HG03108 (cell line): ENCODE data around the gene CYP24A1.

ENCODE experiments used
- ATAC-seq: cut with Tn5 transposase; IDR thresholded peaks from one replicate; pipeline ENCODE4 v1.9.1; 2021; ENCODE audit warnings: moderate library complexity; ENCODE audit not compliant: unreplicated experiment

CYP24A1 gene

DNA sequence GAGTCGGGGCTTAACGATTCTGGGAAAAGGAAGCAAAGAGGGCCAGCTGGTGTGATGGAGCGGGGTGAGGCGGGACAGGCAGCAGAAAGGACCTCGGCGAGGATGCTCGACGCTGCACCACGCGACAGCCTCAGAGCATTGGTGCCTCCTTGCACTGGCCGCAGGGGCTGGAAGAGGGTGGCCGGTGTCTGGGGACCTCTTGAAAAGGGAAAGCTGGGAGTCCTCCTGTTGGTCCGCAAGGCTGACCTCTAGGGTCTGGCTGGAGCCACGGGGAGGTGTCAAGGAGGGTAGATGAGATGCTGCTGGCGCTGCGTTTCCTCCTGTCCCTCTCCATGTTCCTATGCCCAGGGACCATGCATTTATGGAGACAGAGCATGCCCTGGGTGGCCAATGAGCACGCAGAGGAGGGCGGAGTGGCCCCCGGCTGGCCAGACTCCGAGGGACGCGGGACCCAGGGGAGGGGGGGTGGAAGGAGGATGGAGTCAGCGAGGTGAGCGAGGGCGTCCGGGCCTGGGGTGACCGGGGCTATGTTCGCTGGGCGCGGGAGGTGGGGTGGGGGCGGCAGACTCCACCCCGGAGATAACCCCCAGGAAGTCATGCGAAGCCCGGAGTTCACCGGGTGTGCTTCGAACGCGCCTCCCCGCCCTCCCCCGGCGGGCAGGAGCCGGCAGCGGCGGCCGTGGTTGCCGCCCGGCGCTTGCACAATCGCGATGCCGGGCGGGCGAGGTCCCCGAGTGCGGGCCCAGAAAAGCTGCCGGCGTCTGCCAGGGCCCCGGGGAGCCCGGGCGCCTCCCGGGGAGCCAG is at the start of gene CYP24A1:
CYP24A1 (minus strand) TSS at position 334 of the 804 bp plus-strand sequence. CDS start 407 bp downstream, outside the sequence.
- no peak for ATAC-seq

DNA sequence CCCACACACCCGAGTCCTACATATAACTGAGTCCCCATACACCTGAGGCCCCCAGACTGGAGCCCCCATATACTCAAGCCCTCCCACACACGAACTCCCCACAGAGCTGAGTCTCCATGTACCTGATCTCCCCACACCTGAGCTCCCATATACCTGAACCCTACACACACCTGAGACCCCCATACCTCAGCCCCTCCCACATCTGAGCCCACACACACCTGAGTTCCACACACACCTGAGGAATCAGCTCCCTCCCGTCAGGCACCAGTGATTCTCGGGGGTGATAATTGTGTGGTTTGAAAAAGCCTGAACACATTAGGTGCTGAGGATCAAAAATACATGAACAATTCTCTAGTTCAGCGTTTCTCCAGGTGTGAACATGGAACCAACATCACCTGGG is 49.5 kb upstream of the CYP24A1 start:
- ATAC-seq: no peak

DNA sequence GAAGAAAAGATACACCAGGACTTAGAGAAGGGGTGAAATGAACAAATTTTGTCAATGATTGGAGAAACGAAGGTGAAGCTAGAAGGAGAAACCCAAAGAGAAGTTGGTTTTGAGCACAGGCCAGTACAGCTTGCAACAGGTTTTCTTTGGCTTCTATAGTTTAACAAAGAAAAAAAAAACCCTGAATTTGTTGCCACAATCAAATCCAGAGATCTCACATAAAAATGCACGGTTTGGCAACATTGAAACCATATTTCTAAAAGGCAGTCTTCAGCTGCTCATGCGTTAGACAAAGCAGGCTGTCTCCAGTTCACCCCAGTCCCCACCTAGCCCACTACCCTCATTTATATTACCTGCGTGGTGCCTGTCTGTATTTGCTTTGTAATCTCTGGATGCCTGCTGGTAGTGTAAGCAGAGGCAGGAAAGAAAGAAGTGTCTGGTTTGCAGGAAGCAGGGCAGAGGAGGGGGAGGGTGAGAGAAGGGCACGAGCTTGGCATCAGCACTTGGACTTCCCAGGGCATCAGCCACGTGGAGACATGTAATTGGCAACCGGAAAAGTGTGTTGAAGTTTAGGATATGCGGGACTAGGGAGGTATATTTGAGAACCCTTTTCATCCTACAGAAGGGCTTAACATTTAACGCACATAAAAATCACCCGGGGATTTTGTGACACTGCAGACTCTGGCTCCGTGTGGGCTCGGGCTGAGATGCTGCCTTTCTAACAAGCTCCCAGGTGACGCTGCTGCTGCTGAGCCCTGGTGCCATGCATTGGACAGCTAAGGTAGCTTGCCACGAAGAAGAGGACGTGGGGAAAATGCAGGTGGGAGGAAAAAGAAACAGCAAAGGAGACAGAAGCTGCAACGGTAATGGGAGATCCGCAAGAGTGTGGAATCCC is 48.5 kb upstream of the CYP24A1 start:
- no peak for ATAC-seq

DNA sequence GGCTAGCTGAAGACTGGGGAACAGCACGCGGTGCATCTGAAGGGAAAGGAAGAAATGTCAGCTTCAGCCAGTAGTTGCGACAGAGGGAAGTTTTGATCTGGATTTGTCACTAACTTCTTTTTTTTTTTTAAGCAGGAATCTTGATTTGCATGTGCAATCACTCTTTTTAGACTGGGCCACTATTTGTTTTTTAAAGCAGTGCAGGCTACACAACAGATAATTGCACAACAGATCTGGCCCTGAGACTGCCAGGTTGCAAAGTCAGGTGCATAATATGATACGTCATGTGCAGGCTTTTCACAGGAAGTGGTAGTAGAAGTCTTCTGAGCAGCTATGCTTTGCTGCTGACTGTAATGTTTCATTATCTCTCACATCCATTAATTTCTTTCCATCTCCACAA is 47.6 kb upstream of the CYP24A1 start:
- peak; percentile 46 for ATAC-seq

DNA sequence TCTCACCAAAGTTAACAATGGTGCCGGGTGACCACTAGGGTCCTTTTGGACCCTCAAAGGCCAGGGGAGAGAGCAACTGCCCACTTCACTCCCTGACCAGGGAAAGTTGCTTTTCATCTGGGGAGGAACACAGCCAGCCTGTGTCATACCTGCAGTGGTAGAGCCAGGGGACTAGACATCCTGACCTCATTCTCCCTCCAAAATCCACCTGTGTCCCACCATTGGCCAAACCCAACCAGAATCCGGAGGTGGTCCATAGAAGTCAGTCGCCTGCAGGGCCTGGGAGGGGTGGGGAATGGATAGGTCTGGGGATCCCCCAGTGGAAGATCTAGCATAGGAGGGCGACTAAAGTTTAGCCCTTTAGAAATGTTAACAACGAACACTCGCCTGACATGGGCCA is 46.9 kb upstream of the CYP24A1 start:
- ATAC-seq: no peak

DNA sequence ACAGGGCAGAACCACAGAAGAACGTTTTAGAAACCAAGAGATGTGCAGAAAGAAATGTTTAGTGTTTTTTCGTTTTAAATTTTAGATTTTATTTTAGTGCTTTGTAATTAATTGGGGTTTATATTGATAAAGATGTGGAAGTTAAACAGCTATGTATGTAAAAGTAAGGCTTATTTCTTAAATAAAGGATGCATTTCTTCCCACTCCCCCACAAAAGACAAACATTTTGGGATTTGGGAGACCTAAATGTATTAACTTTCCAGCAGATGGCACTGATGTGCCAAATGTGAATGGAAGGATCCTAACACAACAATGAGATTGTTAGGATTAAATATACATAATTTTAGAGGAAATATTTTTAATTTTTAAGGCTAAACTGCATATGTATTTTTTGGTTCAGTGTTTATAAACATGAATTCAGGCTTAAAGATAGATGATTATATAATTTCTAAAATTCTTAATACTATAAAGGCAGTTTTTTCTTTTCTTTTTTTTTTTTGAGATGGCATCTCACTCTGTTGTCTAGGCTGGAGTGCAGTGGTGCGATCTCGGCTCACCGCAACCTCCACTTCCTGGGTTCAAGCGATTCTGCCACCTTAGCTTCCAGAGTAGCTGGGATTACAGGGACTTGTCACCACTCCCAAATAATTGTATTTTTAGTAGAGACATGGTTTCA is 46.1 kb upstream of the CYP24A1 start:
- ATAC-seq: no peak

DNA sequence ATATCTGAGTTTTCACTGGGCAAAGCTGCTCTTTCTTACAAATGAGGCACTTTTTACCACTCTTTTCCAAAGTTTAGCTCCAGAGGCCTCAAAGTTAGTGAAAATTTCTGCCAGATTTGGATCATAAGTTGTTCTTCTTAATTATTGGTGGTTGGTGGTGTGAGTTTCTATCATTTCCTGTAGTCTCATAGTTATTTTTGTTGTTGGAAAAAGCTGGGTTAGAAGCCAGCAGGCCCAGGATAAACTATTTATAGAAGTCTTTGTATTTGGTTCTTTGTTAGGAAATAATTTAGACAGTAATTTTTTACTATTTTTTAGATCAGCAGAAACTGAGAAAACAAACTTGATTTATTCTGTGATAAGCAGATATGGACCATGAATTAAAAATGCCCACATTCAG is 44.7 kb upstream of the CYP24A1 start:
- ATAC-seq: no peak

DNA sequence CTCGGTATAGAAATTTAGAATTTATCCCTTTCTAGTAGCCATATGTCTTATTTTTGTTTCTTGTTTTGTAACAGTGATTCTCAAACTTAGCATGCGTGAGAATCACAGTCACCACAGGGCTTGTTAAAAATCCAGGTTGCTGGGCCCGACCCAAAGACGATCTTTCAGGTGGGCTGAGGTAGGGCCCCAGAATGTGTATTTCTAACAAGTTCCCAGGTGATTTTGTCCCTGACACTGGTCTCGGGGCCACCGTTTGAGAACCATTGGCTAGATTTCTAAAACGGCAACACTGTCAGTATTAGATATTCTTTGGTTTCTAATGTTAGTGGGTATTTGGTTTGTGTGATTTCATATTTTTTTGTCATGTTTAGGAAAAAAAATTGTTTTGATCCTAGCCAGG is 44.0 kb upstream of the CYP24A1 start:
- no peak for ATAC-seq

DNA sequence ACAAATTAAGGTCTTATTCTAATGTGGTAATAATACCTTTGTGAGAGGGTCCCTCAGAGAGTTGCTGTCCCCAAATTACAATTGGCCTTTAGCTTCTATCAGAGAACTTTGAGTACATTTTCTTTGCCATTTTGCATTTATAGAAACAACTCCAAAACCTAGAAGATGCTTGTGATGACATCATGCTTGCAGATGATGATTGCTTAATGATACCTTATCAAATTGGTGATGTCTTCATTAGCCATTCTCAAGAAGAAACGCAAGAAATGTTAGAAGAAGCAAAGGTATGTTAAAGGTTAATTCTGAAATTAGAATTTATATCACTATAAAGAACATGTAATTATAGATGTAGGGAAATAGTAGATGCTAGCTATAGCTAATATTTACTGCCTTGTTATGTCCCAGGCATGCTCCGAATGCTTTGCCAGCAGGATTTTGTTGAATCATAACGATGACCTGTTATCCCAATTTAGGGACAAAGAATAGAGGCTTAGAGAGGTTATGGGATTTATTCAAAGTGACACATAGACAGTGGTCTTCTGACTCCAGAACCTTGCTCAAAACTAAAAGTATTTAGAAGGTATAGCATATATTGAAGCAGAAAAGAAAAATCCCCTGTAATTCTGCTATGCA is 41.5 kb upstream of the CYP24A1 start:
- no peak for ATAC-seq

DNA sequence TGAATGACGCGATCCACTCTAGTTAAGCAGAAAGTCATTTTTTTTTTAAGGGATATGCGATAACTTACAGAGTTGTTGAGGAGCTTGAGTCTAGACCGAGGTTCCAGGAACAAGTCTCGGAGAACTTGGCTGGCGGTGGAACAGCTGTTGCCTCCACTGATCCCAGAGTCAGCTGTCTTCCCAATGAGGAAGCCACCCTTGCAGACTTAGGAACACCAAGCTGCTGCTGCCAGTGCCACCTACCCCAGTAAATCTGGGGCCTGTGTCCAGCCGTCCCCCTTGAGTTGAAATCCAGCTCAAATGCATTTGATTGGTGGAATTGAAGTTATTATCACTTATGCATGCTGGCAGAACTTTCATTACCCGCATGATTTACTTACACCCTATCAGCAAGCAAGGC is 40.8 kb upstream of the CYP24A1 start:
- ATAC-seq: no peak

DNA sequence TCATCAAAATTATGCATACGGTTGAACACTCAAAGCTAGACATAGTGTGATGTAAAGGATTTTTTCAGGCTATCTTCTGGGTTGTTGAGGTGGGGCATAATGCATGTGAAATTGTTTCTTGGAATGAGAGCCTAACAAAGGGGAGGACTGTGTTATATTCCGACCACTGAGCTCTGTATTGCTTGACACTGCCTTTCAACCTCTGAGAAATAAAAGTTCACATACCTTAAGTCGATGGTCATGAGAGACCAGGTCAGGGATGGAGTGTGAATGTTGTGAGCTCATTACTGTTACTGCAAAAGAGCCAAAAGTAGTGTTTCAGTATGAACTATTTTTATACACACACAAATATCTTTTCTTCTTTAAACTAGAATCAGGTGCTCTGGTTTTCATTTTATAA is 39.1 kb upstream of the CYP24A1 start:
- no peak for ATAC-seq

DNA sequence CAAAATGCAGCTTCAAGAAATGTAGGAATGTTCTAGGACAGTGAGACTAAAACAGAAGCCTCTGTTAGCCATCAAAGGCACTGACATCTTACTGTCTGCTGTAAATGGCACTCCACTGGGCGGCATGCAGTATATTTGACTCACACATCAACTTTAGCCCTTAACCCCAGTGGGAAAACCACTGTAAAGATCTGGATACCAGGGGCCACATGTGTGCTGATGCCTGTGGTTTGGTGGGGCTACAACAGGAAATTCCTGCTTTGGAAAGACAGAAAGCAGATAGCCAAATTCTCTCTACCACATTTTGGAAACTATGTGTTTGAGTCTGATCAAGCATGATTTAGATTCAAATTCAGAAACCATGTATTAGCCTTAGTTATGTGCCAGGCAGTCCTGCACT is 38.4 kb upstream of the CYP24A1 start:
- ATAC-seq: no peak

DNA sequence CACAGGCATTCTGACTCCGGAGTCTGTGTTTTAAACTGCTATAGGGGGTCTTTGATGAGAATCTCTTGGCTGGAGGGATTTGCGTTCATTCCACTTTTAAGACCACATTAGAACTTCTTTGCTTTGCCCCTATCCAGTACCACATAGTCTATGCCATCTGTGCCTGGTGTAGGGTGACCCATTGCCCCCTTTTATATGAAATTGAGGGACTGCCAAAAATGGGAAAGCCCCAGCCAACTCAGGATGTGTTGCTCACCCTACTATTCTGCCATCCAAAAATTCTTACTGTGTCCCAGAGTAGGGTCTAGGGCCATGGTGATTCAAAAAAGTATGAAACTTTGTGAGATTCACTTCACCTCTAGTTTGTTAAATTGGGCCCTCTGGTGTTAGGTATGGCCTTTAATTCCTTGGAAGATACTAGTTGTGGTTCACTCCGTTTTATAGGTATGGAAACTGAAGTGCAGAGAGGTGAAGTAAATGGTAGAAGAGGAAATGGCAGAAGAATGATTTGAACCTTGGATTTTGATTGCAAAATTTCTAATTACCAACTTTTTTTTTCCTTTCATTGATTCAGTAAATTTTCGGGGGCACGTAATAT is 35.5 kb upstream of the CYP24A1 start:
- ATAC-seq: no peak

DNA sequence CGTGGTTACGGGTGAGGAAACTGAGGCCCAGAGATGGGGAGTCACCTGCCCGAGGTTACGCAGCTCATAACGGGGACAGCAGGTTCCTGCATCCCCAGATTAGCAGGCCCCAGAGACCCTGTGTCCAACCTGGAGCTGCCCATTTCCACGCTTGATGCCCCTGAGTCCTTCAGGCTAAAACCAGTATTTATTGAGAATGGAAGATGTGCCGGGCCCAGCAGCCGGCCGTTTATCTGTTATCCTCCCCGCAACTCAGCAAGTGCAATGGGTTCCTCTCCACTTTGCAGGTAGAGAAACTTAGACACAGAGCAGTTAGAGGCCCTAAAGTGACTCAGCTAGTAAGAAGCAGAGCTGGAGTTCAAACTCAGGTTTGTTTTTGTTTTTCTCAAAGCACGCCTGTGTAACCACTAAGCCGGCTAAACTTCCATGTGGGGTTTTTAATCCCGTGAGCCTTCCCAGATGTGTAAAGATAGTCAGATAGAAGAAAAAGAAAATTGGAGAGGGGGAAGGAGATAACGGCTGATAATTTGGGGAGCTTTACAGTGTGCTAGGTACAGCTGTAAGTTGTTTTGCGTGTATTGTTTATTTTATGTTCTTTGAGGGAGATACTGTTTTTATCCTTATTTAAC is 34.9 kb upstream of the CYP24A1 start:
- no peak for ATAC-seq

DNA sequence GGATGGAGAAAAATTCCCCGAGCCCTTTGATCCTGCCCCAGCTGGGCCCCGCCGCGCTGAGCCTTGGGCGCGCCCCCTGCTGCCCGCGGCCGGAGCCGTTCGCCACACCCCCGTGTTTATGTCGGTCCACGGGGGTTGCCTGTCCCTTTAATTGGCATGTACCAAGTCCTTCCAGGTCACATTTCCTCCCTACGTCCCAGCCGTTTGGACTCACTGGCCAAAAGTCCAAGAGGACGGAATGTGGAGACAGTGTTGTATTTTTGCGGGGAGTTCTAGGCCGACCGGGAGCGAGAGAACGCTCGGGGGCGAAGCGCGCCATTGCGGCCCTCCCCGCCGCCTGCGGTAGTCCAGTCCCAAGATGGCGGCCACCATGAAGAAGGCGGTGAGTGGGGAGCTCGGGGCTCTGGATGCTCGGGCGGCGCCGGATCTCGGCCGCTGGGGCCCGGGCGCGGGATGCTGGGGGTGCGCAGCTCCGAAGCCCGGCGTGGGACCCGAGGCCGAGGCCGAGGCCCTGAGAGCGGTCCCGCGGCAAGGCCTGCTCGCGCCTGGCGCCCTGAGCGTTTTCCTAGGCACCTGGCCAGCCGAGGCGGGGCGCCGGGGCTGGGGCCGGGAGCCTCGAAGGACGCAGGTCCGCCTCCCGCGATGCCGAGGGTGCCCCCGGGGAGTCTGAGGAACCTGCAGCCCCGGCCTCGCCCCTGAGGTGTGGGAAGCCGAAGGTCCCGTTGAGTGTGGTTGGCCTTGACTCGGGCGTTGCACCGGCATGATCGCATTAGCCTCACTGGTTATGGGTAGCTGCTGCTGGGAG is 34.2 kb upstream of the CYP24A1 start, which contains the start of gene PFDN4:
PFDN4 (plus strand) TSS at position 345 of the 805 bp plus-strand sequence; CDS start at position 359, 14 bp downstream.
- ATAC-seq: peak; percentile 93

DNA sequence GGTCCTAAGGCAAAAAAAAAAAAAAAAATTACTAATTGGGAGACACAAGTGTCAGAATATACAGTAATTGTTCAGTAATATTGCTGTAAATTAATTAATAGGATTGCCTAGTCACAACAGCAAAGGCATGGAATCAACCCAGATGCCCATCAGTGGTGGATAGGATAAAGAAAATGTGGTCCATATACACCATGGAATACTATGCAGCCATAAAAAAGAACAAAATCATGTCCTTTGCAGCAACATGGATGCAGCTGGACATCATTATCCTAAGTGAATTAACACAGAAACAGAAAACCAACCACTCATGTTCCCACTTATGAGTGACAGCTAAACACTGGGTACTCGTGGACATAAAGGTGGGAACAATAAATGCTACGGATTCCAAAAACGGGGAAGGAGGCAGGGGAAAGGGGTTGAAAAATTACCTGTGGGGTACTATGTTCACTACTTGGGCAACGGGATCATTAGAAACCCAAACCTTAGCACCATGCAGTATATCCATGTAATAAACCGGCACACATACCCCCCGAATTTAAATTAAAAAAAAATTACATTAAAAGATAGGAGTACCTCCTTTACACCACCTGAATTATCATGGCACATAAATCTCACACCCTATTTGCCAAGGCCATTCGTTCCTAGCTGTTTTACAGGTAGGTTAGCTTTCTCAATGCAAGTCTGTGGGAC is 33.4 kb upstream of the CYP24A1 start:
- no peak for ATAC-seq

DNA sequence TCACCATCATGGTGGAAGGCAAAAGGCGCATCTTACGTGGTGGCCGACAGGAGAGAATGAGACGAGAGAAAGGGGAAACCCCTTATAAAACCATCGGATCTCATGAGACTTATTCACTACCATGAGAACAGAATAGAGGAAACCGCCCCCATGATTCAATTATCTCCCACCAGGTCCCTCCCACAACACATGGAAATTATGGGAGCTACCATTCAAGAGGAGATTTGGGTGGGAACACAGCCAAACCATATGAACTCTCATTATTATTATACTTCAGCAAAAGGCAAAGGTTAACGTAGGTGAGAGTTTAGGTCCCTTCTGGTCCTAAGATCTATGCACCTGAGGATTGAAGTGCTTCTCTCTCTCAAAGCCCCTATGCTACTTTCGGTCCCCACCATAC is 31.7 kb upstream of the CYP24A1 start:
- no peak for ATAC-seq

DNA sequence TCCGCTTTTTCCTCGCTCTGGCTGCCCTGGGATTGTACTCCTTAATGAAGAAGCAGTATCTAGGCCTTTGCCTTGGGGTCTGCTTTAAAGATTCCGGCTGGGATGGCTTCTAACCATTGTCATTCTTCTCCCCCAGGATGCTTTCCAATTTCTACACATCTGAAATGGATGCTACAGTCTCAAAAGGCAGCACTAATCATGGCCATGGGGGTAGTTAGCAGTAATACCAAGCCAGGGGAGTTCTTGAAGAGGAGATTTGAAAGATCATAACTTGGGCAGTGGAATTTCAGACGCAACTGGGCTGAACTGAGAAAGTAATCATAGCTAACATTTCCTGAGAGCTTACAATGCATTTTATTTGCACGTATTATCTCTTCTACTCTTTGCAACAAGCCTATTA is 30.7 kb upstream of the CYP24A1 start:
- no peak for ATAC-seq

DNA sequence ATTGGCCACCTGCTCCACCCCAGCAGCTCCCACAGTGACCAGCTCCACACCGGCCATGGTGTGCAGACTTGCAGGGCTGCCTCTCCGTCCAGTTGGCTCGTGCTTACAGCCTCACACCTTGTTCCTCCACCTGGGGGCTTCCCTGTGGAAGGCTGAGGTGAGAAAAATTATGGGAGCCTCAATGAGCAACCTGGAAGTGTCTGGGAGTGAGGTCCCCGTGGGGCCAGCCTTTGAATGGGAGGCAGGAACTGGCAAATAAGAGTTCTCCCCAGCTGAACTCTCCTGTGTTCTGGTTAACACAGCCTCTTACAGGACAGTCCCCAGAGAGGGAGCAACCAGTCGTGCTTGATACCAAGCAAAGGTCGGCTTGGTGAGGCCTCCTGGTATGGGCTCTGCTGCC is 30.3 kb upstream of the CYP24A1 start:
- no peak for ATAC-seq
